ENCODE measurements around the gene OGFOD2.
A peak's percentile ranks its signal among the peaks of the same experiment; 100 is the strongest.
"Not testable (repeated sequence)": the region's sequence is repeated elsewhere in the genome, so short reads cannot be mapped to it uniquely, and the experiment has no call there.

The OGFOD2 gene

GRCh38 chr12:122974892-122975789 is at the start of gene OGFOD2:
OGFOD2 (plus strand) TSS chr12:122975244; CDS start chr12:122975252, 8 bp downstream.
- DNase-seq (ENCODE audit: low read depth in 2 of 2) = peak; percentile 87 to 92

- no peak for DNase-seq (ENCODE audit: low read depth in 2 of 2)
Observed at GRCh38 chr12:122927756-122928403, 47.2 kb upstream of the OGFOD2 start.

DNA sequence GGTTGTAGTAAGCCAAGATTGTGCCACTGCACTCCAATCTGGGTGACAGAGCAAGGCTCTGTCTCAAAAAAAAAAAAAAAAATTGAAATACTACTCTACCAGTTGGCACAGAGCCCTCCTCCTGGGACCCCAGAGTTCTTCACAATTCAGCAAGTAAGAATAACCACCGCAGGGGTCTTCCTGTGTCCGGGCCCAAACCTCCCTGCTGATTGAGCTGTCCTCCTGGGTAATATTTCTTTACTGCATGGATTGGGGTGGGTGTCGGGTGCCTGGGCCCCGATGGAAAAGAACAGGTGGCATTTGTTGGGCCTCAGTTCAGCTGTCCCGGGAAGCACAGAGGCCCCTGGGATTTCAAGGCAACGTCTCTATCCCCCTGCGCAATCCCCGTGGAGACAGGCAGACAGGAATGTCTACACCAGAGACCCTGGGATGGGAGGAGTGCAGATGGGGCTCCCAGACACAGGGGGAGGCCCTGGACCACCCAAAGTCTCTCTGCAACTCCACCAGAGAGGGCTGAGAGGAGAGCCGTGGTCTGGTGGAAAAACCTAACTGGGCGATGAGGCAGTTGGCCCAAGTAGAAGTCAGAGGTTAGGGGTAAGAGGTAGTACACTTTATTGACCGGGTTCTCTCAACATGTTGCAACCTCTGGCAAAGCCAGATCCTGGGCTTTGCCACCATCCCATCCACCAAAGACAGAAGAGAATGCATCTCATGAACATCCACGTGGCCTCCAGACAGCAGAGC is 46.5 kb upstream of the OGFOD2 start:
- DNase-seq (ENCODE audit: low read depth in 2 of 2) = no peak

DNA sequence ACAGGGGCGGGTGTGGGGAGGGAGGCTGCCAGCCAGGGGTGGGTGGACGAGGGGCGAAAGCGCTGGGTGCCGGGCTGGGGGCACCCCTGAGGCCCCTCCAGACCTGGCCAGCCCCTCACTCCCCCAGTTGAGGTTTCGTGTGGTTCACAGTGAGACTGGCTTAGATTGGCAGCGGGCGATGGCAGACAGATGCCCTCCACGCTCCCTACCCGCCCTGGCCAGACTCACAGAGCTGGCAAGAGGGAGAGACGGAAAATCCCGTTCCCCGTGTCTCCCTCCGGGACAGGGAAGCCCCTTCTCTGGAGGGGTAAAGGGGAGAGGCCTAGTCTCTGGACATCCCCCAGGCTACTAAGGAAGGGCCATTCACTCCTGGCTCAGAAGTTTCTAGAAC is 45.9 kb upstream of the OGFOD2 start:
- DNase-seq (ENCODE audit: low read depth in 2 of 2) = no peak

DNA sequence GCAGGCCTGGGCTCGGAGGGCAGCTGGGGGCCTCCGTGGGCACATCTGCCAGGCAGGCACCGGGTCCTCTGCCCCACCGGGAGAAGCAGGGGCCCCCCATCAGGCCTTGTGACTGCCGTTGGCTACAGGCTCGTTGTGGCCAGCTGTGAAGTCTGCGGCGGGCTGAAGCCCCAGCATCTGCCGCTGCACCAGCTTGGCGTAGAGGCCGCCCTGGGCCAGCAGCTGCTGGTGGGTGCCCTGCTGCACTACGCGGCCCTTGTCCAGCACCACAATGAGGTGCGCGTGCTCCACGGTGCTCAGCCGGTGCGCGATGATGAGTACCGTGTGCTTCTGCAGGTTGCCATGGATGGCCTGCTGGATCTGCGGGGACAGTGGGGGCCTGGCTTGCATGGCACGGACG is 45.2 kb upstream of the OGFOD2 start:
- no peak for DNase-seq (ENCODE audit: low read depth in 2 of 2)

DNA sequence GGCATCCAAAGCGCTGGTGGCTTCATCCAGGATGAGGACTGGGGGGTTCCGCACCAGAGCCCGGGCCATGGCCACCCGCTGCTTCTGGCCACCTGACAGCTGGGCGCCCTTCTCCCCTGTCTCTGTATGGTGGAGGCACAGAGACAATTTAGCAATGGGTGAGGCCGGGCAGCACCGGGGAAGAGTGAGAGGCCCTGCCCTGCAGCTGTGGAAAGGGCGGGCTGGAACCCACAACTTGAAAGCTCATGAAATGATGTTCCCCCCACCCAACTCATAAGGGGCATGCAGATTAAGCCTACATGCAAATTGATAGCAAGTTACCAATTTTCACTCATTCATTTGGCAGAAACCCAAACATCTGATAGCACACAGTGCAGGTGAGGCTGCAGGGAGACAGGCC is 42.8 kb upstream of the OGFOD2 start:
- DNase-seq (ENCODE audit: low read depth in 2 of 2) = no peak

DNA sequence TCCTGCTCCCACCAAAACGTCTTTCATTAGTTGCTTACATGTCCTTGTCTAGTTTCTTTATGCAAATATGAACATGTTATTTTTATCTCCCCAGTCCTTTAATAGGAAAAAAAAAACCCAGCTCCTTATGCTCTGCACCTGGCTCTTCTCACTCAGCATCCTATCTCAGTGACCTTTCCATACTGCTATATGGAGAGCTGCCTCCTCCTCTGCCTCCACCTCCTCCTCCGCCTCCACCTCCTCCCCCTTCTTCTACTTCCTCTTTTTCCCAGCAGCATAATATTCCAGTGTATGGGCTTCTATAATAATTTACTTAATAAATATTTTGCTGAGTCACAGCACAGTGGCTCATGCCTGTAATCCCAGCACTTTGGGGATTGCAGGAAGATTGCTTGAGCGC is 40.3 kb upstream of the OGFOD2 start:
- DNase-seq (ENCODE audit: low read depth in 2 of 2) = no peak

GRCh38 chr12:122935318-122935717 is 39.7 kb upstream of the OGFOD2 start:
- no peak for DNase-seq (ENCODE audit: low read depth in 2 of 2)

DNA sequence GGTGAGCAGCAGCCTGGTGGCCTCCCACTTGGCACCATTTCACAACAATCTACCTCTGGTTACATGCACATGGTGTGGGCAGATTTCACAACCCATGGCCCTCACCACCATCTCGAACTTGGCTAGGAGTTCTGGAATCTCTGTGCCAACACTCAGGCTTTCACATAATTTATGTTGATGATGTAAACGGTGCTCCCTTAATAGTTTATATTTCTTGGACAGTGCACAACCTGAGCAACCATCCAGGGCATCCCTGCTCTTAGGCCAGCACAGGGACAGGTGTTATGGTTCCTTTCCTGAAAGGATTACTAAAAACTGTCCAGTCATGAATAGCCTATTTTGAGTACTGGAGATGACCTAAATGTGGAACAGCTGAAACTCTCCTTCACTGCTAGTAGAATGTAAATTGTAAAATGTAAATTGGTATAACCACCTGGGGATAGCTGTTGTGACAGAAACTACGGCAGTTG is 37.4 kb upstream of the OGFOD2 start:
- DNase-seq (ENCODE audit: low read depth in 2 of 2) = no peak

DNA sequence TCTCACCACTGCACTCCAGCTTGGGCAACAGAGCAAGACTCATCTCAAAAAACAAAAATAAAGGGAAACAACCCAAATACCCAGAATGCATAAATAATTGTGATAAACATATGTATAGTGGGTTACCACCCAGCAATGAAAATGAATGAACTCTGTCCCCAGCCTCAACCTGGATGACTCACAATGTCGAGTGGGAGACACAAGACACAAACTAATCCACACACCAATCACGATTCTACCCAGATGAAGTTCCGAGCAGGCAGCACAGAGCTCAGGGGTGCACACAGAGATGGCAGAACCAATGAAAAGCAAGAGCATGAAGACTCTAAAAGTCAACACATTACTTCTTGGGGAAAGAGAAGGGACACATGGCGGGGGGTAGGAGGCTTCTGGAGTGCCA is 35.9 kb upstream of the OGFOD2 start:
- DNase-seq (ENCODE audit: low read depth in 2 of 2) = no peak

GRCh38 chr12:122941351-122941750 is 33.7 kb upstream of the OGFOD2 start:
- DNase-seq (ENCODE audit: low read depth in 2 of 2) = not testable (repeated sequence)

DNA sequence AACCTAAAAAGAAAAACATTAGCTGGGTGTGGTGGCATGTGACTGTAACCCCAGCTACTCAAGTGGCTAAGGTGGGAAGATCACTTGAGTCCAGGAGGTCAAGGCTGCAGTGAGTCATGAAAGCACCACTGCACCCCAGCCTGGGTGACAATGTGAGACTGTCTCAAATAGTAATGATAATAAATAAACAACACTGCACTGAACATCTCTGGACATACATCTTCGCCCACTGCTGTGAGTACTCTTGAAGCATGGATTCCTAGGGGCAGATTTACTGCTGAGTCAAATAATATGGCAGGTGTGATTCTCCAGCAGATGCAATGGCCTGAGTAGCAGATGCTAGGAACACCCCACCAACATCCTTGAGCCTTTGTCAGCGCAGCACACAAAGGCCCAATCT is 32.4 kb upstream of the OGFOD2 start:
- no peak for DNase-seq (ENCODE audit: low read depth in 2 of 2)

DNA sequence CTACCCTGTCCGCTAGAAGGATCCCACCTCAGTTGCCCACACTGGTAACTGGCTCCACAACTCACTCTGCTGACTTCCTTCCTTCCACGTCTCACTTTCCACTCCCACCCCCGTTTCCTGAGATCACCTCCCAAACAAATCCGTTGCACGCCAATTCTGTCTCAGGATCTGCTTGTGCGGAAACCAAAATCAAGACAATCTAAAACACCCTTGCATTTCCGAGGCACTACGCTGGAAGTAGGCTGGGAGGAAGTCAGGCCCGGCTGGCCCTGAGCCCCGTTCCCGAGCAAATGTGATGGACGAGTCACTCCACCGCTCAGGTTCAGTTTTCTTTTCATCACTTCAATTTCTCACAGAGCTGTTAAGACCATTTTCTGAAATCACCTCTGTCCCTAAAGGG is 31.8 kb upstream of the OGFOD2 start:
- no peak for DNase-seq (ENCODE audit: low read depth in 2 of 2)

- no peak for DNase-seq (ENCODE audit: low read depth in 2 of 2)
Observed at GRCh38 chr12:122944605-122945592, 30.1 kb upstream of the OGFOD2 start.

DNA sequence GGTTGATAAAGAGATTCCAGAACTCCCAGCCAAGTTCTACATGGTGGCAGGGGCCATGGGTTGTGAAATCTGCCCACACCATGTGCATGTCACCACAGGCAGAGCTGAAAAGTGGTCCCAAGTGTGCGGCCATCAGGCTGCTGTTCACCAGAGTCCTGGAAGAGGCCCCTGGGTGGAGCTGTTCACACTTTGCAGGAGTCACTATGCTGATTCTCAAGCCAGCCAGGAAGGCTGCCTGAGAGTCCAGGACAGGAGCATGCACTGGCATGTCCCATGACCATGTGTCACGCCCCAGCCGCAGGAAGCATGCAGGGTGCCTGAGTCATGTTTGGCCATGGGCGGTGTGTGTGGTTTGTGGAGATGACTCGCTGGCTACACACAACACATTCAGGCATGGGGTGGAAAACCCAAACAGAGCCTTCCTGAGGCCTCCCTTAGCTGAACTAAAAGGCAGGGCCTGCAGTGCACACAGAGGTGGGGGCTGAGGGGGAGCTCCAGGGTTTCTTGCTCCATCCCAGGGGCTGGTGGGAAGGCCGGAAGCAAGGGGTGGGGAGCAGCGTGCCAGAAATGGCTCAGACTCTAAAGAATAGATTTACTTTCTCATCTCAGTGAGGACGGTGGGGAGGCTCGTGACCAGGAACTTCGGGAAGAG is 28.2 kb upstream of the OGFOD2 start:
- DNase-seq (ENCODE audit: low read depth in 2 of 2) = peak; percentile 72 to 78

GRCh38 chr12:122947352-122947792 is 27.7 kb upstream of the OGFOD2 start:
- no peak for DNase-seq (ENCODE audit: low read depth in 2 of 2)

GRCh38 chr12:122948605-122949004 is 26.4 kb upstream of the OGFOD2 start:
- no peak for DNase-seq (ENCODE audit: low read depth in 2 of 2)

DNA sequence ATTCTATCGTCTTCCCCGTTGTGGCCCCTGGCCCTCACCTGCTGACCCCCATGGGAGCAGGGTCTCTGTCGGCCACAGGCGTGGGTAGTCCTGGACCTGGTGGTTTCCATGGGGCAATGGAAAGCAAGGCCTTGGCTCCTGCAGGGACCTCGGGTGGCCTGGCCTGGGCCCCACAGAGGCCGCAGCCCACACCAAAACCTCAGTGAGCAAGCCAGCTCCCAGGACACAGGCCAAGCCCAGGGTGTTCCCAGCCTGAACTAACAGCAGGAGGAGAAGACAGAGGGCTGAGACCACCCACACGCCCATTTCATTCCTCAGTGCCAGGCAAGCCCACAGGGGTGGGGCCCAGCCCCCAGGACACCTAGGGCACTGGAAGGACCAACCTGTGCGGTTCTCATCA is 25.6 kb upstream of the OGFOD2 start:
- DNase-seq (ENCODE audit: low read depth in 2 of 2) = no peak

GRCh38 chr12:122949816-122950675 is 25.0 kb upstream of the OGFOD2 start:
- DNase-seq (ENCODE audit: low read depth in 2 of 2) = no peak

GRCh38 chr12:122951406-122951805 is 23.6 kb upstream of the OGFOD2 start:
- no peak for DNase-seq (ENCODE audit: low read depth in 2 of 2)

All from stimulated activated CD8-positive, alpha-beta memory T cell treated with anti-CD3 and anti-CD28 coated beads, Interleukin-7, amount 100 ng/mL, for 4 hours (primary cell).